Transverse colon (tissue), 4 donors: Measurements from ENCODE around the gene HELZ. TPM values are rescaled to one million over a fixed set of nuclear protein-coding genes. Genes with fewer than 3 reads are reported as not detected.

Experiments
- DNase-seq: peaks from one replicate; pipeline ENCODE4 v3.0.0-alpha.2; 2019
- H3K27ac ChIP-seq, 4 donors: fragments of 200-600 bp; sonication (generic); 2 replicates each; pipeline ENCODE4 v1.5.1; 2016 to 2018; ENCODE audit warnings: inconsistent platforms in 4 of 4
- H3K27me3 ChIP-seq: fragments of 200-600 bp; sonication (generic); 2 replicates; pipeline ENCODE4 v1.5.1; 2017; ENCODE audit warnings: inconsistent platforms
- H3K36me3 ChIP-seq, 4 donors: fragments of 200-600 bp; sonication (generic); 2 replicates each; pipeline ENCODE4 v1.5.1; 2017 to 2019; ENCODE audit warnings: inconsistent platforms in 4 of 4
- H3K4me1 ChIP-seq, 4 donors: fragments of 200-600 bp; sonication (generic); 2 replicates each; pipeline ENCODE4 v1.5.1; 2017 to 2020; ENCODE audit warnings: inconsistent platforms in 4 of 4
- H3K4me3 ChIP-seq, 4 donors: fragments of 200-600 bp; sonication (generic); 1 replicate in 1 of 4; 2 replicates in 3 of 4; pipeline versions ENCODE4 v1.5.1 to v1.6.1; 2017 to 2019; ENCODE audit warnings: inconsistent platforms in 4 of 4
- H3K9me3 ChIP-seq, 2 donors: fragments of 200-600 bp; sonication (generic); 2 replicates each; pipeline ENCODE4 v1.5.1; 2017 to 2019; ENCODE audit warnings: inconsistent platforms in 2 of 2
- CTCF ChIP-seq, 5 experiments: fragments of 200-600 bp in 3 of 5; fragments of 450-650 bp in 2 of 5; sonication (generic) in 3 of 5; IDR thresholded peaks; 1 replicate in 2 of 5; 2 replicates in 3 of 5; pipeline ENCODE4 v1.5.1; 2016 to 2017; ENCODE audit warnings: antibody characterized with exemption in 5 of 5, inconsistent platforms in 3 of 5, mild to moderate bottlenecking in 2 of 5, moderate library complexity in 1 of 5
- EP300 ChIP-seq: sonication (generic); formaldehyde crosslinking; IDR thresholded peaks from one replicate; pipeline ENCODE4 v1.6.1; 2017; ENCODE audit warnings: antibody characterized with exemption, low read depth
- POLR2A ChIP-seq: fragments of 450-650 bp; IDR thresholded peaks from one replicate; pipeline ENCODE4 v1.6.1; 2016; ENCODE audit warnings: antibody characterized with exemption, mild to moderate bottlenecking, moderate library complexity
- POLR2AphosphoS5 ChIP-seq, 3 donors: sonication (generic); formaldehyde crosslinking; IDR thresholded peaks; one replicate each; pipeline ENCODE4 v1.6.1; 2016; ENCODE audit warnings: antibody characterized with exemption in 3 of 3
- WGBS, 2 donors: methylation state at CpG; one replicate each; pipeline ENCODE4 v1.1.5; 2018; ENCODE audit warnings: low coverage in 1 of 2; 5-methylcytosine and 5-hydroxymethylcytosine counted together
- in situ Hi-C, 4 donors: fragments of 200-750 bp; cut with MboI; loops; one replicate each; pipeline versions ENCODE4 v1.15.0 to v1.15.1; 2017; ENCODE audit warnings: low sequenced_read_pairs in 3 of 4, low pct_ligation_motif_present in 1 of 4, low pct_unique_long_range_greater_than_20kb in 1 of 4
- intact Hi-C: fragments of 100-400 bp; cut with DNase I; formaldehyde crosslinking; loops from one replicate; pipeline ENCODE4 v1.15.1; 2023; ENCODE audit warnings: low total_unique reads
- total RNA-seq, 4 donors: library from RNA; depleted of rRNA; stranded (reverse); fragments of >200 nt; gene quantifications; one replicate each; pipeline ENCODE4 v1.1.0, GENCODE V29; 2016

Gene HELZ
- total RNA-seq, 4 donors from 2014 or later: 31.8 to 126 (median 56.0) TPM

DNA sequence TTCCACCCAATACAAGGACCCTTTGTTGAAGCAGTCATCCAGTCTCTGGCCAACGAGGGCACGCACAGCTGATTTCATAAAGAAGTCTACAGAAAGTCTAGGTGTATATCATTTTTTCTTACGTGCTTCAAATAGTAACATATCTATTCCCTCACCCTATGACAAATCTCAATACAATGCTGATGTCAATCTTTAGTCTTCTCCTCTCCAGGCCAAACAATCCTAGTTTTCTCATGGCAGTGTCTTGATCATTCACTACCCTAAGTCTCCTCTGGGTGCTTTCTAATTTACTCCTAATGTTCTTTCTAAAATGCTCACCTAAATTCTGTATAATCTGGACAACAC lies 108.0 kb downstream of the HELZ start:
- TF ChIP-seq POLR2A: no peak
- TF ChIP-seq POLR2AphosphoS5 (IDR thresholded peaks at IDR 0.05): no peak
- TF ChIP-seq CTCF (IDR thresholded peaks at IDR 0.05): no peak
- TF ChIP-seq EP300: no peak
- no peak overlapping the region for H3K4me3 ChIP-seq
- H3K9me3 ChIP-seq: no peaks in the 10 kb centered on the region
- H3K36me3 ChIP-seq: peaks cover 0 to 17% (median 0%) of the 10 kb centered on the region in 4 donors
- intact Hi-C loops: no loop called here
- DNase-seq: no peak
- no peaks in the 10 kb centered on the region for H3K4me1 ChIP-seq
- no peak overlapping the region for H3K27ac ChIP-seq
- H3K27me3 ChIP-seq: no peaks in the 10 kb centered on the region
- in situ Hi-C loops: no loop called here
- WGBS, 2 donors: 94 to 95% methylated on average over 3 of the region's 3 CpGs

DNA sequence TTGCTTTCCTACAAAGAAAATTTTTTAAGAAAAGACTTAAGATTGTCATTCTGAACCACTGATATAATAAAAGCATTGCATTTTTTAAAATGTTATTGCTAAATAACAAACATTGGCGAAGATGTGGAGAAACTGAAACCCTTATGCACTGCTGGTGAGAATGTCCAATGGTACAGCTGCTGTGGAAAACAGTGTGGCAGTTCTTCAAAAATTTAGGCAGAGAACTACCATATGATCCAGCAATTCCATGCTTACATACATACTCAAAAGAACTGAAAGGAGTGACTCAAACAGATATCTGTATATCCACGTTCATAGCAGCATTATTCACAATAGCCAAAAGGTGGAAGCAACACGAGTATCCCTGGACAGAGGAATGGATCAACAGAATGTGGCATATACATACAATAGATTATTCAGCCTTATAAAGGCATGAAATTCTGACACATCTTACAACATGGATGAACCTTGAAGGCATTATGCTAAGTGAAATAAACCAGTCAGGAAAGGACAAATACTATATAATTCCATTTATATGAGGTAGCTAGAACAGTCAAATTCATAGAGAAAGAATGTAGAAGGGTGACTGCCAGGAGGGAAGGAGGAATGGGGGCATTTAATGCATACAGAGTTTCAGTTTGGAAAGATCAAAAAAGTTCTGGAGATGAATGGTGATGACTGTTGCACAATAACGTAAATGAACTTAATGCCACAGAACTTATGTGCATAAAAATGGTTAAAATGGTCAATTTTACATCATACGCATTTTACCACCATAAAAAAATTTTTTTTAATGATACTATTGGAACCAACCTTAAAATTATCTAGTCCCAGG lies 108.6 kb downstream of the HELZ start:
- TF ChIP-seq POLR2A: no peak
- no peak for TF ChIP-seq EP300
- TF ChIP-seq CTCF (IDR thresholded peaks at IDR 0.05): no peak
- no peak for TF ChIP-seq POLR2AphosphoS5 (IDR thresholded peaks at IDR 0.05)
- no peaks in the 10 kb centered on the region for H3K4me1 ChIP-seq
- no peak overlapping the region for H3K27ac ChIP-seq
- H3K27me3 ChIP-seq: no peaks in the 10 kb centered on the region
- in situ Hi-C loops: no loop called here
- intact Hi-C loops: no loop called here
- H3K36me3 ChIP-seq: peaks cover 0 to 14% (median 0%) of the 10 kb centered on the region in 4 donors
- DNase-seq: no peak
- H3K4me3 ChIP-seq: no peak overlapping the region
- 88 to 89% methylated on average over 4 to 5 of the region's 5 CpGs for WGBS, 2 donors
- no peaks in the 10 kb centered on the region for H3K9me3 ChIP-seq

GRCh38 chr17:67133161-67133560 lies 111.8 kb downstream of the HELZ start:
- TF ChIP-seq POLR2AphosphoS5 (IDR thresholded peaks at IDR 0.05): no peak
- TF ChIP-seq CTCF (IDR thresholded peaks at IDR 0.05): no peak
- no peak for TF ChIP-seq EP300
- TF ChIP-seq POLR2A: no peak
- Histone ChIP-seq H3K27ac (no peak overlapping the region), H3K36me3 (peaks cover 0 to 14% (median 2%) of the 10 kb centered on the region in 4 donors), H3K27me3 (no peaks in the 10 kb centered on the region), H3K9me3 (no peaks in the 10 kb centered on the region), H3K4me1 (no peaks in the 10 kb centered on the region), H3K4me3 (no peak overlapping the region)
- in situ Hi-C loops: no loop called here
- intact Hi-C loops: no loop called here
- no peak for DNase-seq

- in situ Hi-C loops: no loop called here
- H3K27me3 ChIP-seq: no peaks in the 10 kb centered on the region
- peaks cover 0 to 14% (median 2%) of the 10 kb centered on the region in 4 donors for H3K36me3 ChIP-seq
- DNase-seq: no peak
- TF ChIP-seq POLR2A (no peak), POLR2AphosphoS5 (IDR thresholded peaks at IDR 0.05) (no peak), CTCF (IDR thresholded peaks at IDR 0.05) (no peak), EP300 (no peak)
- H3K4me1 ChIP-seq: no peaks in the 10 kb centered on the region
- intact Hi-C loops: no loop called here
- WGBS, 2 donors: 48 to 80% methylated on average over 1 of the region's 1 CpG
- no peak overlapping the region for H3K4me3 ChIP-seq
- H3K27ac ChIP-seq: no peak overlapping the region
- no peaks in the 10 kb centered on the region for H3K9me3 ChIP-seq
These were observed 112.6 kb downstream of the HELZ start for GRCh38 chr17:67132366-67132765.
